GM10266 (cell line): ENCODE data around the gene GATA5.

ENCODE experiments used
- DNase-seq: peaks from one replicate; pipeline ENCODE4 v3.0.0; 2012; ENCODE audit errors: extremely low spot score
- TF ChIP-seq, protein P1 (sequence below): IDR thresholded peaks from 2 replicates; pipeline ENCODE4 v1.5.1; 2012; ENCODE audit warnings: mild to moderate bottlenecking, low read depth; ENCODE audit not compliant: control insufficient read depth, insufficient read depth; ENCODE audit errors: missing control alignments

GATA5 gene

DNA sequence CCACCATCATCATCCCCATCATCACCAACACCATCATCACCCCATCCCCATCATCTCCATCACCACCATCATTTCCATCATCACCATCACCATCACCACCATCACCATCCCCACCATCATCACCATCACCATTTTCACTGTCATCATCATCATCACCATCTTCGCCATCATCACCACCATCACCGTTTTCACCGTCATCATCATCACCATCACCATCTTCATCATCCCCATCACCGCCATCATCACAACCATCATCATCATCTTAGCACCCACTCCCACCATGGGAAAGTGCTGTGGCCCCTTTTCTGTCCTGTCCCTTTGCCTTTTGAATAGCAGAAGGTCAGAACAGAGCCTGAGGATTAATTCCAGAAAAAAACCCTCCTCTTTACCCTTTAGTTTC lies 28.5 kb upstream of the GATA5 start:
- TF ChIP-seq, protein P1, sequence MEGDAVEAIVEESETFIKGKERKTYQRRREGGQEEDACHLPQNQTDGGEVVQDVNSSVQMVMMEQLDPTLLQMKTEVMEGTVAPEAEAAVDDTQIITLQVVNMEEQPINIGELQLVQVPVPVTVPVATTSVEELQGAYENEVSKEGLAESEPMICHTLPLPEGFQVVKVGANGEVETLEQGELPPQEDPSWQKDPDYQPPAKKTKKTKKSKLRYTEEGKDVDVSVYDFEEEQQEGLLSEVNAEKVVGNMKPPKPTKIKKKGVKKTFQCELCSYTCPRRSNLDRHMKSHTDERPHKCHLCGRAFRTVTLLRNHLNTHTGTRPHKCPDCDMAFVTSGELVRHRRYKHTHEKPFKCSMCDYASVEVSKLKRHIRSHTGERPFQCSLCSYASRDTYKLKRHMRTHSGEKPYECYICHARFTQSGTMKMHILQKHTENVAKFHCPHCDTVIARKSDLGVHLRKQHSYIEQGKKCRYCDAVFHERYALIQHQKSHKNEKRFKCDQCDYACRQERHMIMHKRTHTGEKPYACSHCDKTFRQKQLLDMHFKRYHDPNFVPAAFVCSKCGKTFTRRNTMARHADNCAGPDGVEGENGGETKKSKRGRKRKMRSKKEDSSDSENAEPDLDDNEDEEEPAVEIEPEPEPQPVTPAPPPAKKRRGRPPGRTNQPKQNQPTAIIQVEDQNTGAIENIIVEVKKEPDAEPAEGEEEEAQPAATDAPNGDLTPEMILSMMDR = no peak

DNA sequence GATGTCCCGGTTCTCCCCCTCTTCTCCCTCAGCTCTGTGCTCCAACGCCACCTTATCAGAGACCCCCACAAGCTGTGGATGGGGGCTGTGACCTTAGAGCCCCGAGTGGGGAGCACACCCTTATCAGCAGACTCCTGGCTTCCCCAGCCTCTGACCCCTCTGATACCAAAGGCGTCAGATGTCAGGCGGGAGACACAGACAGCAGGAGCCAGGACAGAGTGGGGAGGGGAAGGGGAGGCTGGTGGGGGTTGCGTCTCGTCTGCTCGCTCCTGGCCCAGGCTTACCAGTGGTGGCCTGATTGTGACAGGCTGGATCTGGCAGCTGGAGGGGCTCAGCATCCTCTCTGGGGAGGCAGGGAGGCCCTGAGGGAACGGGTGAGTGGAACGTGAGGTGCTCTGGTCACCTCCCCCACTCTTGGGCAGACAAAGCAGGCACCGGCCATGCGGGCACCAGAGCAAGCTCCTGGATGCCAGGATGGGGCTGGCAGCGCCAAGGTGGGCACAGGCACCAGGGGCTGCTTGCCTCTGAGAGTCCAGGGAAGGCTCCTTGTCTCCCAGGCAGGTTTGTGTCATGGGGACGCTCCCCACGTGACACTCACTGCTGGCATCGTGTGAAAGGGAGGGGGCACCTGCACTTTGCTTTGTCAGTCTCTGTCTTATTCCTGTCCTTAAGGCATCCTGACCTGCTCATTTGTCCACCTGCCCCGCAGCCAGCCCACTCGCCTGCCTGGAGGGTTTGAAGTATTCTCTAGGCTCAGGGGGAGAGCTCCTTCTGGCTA lies 27.8 kb upstream of the GATA5 start:
- TF ChIP-seq, protein P1 = no peak

More for the DNA sequence above, 28.5 kb upstream of the GATA5 start:
- DNase-seq = no peak

DNA sequence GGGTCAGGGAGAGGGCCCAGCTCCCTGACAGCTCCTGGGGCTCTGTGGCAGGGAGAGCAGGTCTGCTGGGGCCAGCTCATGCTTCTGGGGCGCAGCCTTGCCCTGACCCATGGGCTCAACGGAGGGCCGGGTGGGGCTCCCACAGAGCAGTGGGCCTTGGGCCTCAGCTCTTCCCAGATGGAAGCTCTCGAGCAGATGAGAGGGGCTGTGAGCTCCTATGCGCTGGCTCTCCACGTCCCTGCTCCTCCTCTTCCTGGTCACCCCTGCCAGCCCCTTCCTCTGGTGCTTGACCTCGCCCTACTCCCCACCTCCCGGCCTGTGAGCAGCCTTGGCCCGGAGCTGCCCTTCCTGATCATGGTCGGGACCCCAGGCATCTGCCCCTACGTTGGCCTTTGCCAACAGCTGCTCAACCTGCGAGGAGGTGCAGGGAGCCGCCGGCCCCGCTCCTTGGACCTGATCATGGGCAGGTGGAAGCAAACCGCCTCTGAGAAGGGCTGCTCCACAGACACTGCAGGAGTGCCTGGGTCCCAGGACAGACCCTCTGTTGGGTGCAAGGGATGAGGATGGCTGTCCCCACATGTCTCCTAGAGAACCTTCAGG lies 26.8 kb upstream of the GATA5 start:
- TF ChIP-seq, protein P1 = no peak
- no peak for DNase-seq

More for the DNA sequence above, 27.8 kb upstream of the GATA5 start:
- no peak for DNase-seq

DNA sequence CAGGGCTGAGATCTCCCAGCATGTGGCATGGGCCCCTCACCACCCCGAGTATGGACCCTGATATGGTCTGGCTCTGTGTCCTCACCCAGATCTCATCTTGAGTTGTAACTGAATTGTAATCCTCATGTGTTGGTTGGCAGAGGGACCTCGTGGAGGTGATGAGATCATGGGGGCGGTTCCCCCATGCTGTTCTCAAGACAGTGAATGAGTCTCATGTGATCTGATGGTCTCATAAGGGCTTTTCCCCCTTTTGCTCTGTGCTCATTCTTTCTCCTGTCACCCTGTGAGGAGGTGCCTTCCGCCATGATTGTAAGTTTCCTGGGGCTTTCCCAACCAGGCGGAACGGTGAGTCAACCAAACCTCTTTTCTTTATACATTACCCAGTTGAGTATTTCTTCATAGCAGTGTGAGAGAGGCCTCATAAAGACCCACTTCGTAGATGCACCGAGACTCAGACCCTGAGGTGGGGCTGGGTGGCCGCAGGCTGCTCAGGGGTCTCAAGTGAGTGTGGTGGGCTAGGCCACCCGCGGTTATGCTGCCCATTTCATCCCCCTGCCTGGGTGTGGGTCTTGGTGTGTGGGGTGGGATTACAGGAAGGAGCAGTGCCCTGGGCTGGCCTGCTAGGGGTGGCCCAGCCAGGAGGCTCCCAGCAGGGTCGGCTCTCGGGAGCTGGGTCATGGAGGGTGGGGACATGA lies 26.2 kb upstream of the GATA5 start:
- TF ChIP-seq, protein P1 = no peak
- peak; percentile 78 for DNase-seq

DNA sequence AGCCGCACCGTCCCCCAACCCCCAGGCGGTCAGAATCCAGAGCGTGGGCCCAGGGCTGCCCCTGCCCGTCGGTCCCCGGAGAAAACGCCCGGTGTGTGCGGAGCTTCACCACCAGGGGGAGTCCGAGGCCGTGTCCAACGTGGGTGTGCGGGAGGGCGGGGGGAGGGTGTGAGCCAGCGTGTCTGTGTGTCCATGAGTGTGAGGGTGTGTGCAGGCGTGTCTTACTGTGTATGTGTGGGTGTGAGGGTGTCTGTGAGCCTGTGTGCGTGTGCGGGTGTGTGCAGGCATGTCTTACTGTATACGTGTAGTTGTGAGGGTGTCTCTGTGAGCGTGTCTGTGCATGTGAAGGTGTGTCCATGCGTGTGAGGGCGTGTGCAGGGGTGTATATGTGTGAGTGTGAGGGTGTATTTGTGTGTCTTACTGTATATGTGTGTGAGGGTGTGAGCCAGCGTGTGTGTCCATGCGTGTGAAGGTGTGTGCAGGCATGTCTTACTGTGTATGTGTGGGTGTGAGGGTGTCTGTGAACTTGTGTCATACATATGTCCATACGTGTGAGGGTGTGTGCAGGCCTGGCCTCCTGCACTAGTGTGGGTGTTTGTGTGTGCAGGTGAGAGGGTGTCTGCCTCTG lies 24.6 kb upstream of the GATA5 start:
- TF ChIP-seq, protein P1 = peak; percentile 86
- peak; percentile 86 for DNase-seq

DNA sequence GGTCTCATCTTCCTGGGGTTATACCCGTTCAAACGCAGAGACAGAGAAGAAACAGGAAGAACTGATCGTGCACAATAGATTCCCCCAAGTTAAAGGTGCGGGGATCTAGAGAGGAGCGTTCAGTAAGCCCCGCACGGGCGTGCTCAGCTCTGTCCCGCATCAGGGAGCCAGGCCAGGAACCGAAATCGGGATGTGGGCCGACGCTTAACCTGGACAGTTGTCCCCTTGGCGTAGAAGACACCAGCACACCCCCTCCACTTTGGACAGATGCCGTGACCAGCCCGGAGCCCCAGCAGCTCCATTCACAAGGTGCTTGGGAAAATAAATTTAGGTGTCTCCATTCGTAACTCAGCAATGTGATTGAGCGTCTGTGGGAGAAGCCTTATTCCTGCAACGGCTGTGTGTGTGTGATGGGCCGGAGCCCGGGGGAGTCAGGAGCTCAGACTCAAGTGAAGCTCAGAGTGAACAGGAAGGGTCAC lies 24.0 kb upstream of the GATA5 start:
- TF ChIP-seq, protein P1 = no peak
- DNase-seq = no peak
